Nephron (organoid): ENCODE measurements around the gene SF3B4.

ENCODE experiments used
- H3K27ac Mint-ChIP-seq, 3 experiments: 2 replicates each; pipeline ENCODE4 v1.8.0; 2020; ENCODE audit warnings: mixed read lengths in 3 of 3, mild to moderate bottlenecking in 2 of 3, moderate library complexity in 1 of 3
- H3K27me3 Mint-ChIP-seq: 2 replicates; pipeline ENCODE4 v1.8.0; 2021; ENCODE audit warnings: low read depth, mild to moderate bottlenecking, moderate library complexity, mixed read lengths
- H3K36me3 Mint-ChIP-seq: 2 replicates; pipeline ENCODE4 v1.8.0; 2020; ENCODE audit warnings: low read depth, mixed read lengths
- H3K4me1 Mint-ChIP-seq: 2 replicates; pipeline ENCODE4 v1.8.0; 2020; ENCODE audit warnings: mixed read lengths
- H3K4me3 Mint-ChIP-seq, 3 experiments: 2 replicates each; pipeline ENCODE4 v1.8.0; 2020; ENCODE audit warnings: mild to moderate bottlenecking in 3 of 3, mixed read lengths in 3 of 3, moderate library complexity in 2 of 3
- H3K9me3 Mint-ChIP-seq: 2 replicates; pipeline ENCODE4 v1.8.0; 2020; ENCODE audit warnings: mixed read lengths
- TF ChIP-seq, protein P1 (sequence below), 3 experiments: fragments of 200-600 bp; sonication (generic); IDR thresholded peaks; one replicate each; pipeline ENCODE4 v1.5.0; 2021; ENCODE audit warnings: antibody characterized with exemption in 3 of 3; ENCODE audit not compliant: unreplicated experiment in 3 of 3

The SF3B4 gene

GRCh38 chr1:149916193-149916897, 11.3 kb downstream of the SF3B4 start:
- Mint-ChIP-seq H3K27ac (peak overlapping the region in 2 of 3 experiments; percentile 46 to 81), H3K4me1 (peaks cover 33% of the 10 kb centered on the region), H3K4me3 (peak overlapping the region; percentile 77 to 93 (median 93)), H3K9me3 (no peaks in the 10 kb centered on the region), H3K36me3 (peaks cover 19% of the 10 kb centered on the region), H3K27me3 (no peaks in the 10 kb centered on the region)
- TF ChIP-seq, protein P1, sequence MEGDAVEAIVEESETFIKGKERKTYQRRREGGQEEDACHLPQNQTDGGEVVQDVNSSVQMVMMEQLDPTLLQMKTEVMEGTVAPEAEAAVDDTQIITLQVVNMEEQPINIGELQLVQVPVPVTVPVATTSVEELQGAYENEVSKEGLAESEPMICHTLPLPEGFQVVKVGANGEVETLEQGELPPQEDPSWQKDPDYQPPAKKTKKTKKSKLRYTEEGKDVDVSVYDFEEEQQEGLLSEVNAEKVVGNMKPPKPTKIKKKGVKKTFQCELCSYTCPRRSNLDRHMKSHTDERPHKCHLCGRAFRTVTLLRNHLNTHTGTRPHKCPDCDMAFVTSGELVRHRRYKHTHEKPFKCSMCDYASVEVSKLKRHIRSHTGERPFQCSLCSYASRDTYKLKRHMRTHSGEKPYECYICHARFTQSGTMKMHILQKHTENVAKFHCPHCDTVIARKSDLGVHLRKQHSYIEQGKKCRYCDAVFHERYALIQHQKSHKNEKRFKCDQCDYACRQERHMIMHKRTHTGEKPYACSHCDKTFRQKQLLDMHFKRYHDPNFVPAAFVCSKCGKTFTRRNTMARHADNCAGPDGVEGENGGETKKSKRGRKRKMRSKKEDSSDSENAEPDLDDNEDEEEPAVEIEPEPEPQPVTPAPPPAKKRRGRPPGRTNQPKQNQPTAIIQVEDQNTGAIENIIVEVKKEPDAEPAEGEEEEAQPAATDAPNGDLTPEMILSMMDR (IDR thresholded peaks at IDR 0.05; ENCODE audit: unreplicated experiment in 3 of 3): no peak

DNA sequence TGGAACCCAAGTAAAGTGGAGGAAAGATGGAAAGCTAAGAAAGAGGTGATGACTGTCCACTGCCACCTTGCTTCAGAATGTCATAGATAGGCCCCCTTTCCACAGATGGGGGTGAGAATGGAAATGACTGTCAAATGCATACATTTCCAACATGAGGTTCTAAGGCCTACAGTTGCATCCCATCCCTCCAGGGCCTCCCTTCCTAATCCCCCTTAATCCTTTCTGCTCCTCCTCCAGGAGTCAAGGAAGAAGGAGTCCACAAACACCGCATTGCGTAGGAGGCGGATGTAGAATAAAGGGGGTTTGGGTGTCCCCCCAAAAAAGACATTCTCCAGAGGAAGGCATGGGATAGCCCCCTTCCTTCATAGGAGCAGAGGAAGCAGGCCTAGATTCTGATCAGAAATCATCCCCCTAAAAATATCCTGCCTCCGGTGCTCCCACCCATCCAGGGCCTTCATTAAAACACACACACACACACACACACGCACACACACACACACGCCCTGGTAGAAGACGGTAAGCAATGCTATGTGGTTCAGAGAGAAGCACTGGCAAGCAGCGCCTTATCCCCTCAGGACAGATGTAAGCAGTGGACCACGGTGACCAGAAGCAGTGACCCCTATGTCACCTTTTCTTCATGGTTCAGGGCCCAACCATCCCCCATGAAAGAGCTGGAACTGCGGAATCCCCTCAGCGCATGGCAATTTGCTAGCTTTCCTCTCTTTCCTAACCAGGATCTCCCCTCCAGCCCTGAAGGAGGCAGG, 12.0 kb downstream of the SF3B4 start:
- Mint-ChIP-seq H3K4me3 (peak overlapping the region; percentile 77 to 93 (median 93)), H3K4me1 (peaks cover 33% of the 10 kb centered on the region), H3K36me3 (peaks cover 25% of the 10 kb centered on the region), H3K27ac (peak overlapping the region in 2 of 3 experiments; percentile 46 to 81), H3K9me3 (no peaks in the 10 kb centered on the region), H3K27me3 (no peaks in the 10 kb centered on the region)
- TF ChIP-seq, protein P1 (IDR thresholded peaks at IDR 0.05; ENCODE audit: unreplicated experiment in 3 of 3): no peak

- H3K4me3 Mint-ChIP-seq: no peak overlapping the region
- H3K4me1 Mint-ChIP-seq: peaks cover 33% of the 10 kb centered on the region
- peaks cover 25% of the 10 kb centered on the region for H3K36me3 Mint-ChIP-seq
- no peak overlapping the region for H3K27ac Mint-ChIP-seq
- no peaks in the 10 kb centered on the region for H3K27me3 Mint-ChIP-seq
- TF ChIP-seq, protein P1 (IDR thresholded peaks at IDR 0.05; ENCODE audit: unreplicated experiment in 3 of 3): no peak
- no peaks in the 10 kb centered on the region for H3K9me3 Mint-ChIP-seq
Observed at GRCh38 chr1:149914545-149914944, 13.1 kb downstream of the SF3B4 start.

- Mint-ChIP-seq H3K4me1 (no peaks in the 10 kb centered on the region), H3K36me3 (peaks cover 41% of the 10 kb centered on the region), H3K27me3 (no peaks in the 10 kb centered on the region), H3K9me3 (no peaks in the 10 kb centered on the region), H3K4me3 (no peak overlapping the region), H3K27ac (no peak overlapping the region)
- TF ChIP-seq, protein P1 (IDR thresholded peaks at IDR 0.05; ENCODE audit: unreplicated experiment in 3 of 3): no peak
Observed at GRCh38 chr1:149906570-149907075, 21.0 kb downstream of the SF3B4 start.

DNA sequence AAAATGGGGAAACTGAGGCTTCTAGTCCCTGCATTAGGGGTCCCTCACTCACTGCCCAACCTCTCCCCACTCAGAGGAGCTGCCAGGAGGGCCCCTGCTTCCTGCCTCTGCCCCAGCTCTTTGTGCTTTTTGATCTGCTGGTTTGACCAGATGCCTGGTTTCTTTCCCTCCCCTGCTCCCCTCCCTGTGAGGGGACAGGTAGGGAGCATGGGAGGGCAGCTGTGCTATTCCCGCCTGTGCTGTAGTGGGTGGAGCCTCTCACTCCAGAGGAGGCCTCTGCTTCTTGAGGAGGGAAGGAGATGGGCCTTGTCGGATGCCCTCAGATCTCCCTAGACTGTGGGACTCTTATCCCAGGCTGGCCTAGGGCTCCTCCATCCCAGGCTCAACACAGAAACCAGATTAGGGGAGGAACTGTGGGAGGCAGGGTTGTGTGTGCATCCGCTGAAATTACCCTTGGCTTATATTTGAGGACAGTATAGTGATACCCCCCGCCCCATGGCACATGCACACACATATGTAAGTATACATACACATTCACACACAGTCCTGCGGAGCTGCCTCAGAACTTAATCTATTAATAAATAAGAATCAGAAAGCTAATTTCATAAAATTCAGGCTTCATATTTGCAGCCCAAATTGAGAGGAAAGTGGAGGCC, 23.6 kb downstream of the SF3B4 start:
- Mint-ChIP-seq H3K27me3 (no peaks in the 10 kb centered on the region), H3K9me3 (peaks cover 3% of the 10 kb centered on the region), H3K36me3 (peaks cover 32% of the 10 kb centered on the region), H3K4me3 (peak overlapping the region in 1 of 3 experiments; percentile 33), H3K27ac (no peak overlapping the region), H3K4me1 (peaks cover 7% of the 10 kb centered on the region)
- TF ChIP-seq, protein P1 (IDR thresholded peaks at IDR 0.05; ENCODE audit: unreplicated experiment in 3 of 3): no peak
